DMS53 treated with DMSO at 0.1 percent for 48 hours (cell line): ENCODE results near the gene GLYATL1B.
"Not testable (repeated sequence)": the region's sequence is repeated elsewhere in the genome, so short reads cannot be mapped to it uniquely, and the experiment has no call there.

Experiments
- DNase-seq: peaks from one replicate; lab custom pipeline; 2025; ENCODE audit not compliant: unreplicated experiment; lab: John Stamatoyannopoulos, UW

GLYATL1B gene

GRCh38 chr11:59086007-59086406, at the start of gene GLYATL1B:
GLYATL1B (plus strand) TSS chr11:59086307; CDS start chr11:59086307, 0 bp downstream.
- not testable (repeated sequence) for DNase-seq

- DNase-seq: not testable (repeated sequence)
Measured at GRCh38 chr11:59036542-59036941, 49.6 kb upstream of the GLYATL1B start.

GRCh38 chr11:59037434-59037833, 48.7 kb upstream of the GLYATL1B start:
- DNase-seq: not testable (repeated sequence)

- peak; percentile 19 for DNase-seq
Measured at GRCh38 chr11:59040607-59041006, 45.5 kb upstream of the GLYATL1B start.

- DNase-seq: not testable (repeated sequence)
Measured at GRCh38 chr11:59051383-59051782, 34.7 kb upstream of the GLYATL1B start.

- not testable (repeated sequence) for DNase-seq
Measured at GRCh38 chr11:59052355-59052754, 33.8 kb upstream of the GLYATL1B start.

- DNase-seq: no peak
Measured at GRCh38 chr11:59053387-59053786, 32.7 kb upstream of the GLYATL1B start.

- peak; percentile 66 for DNase-seq
Measured at GRCh38 chr11:59058120-59059033, 27.7 kb upstream of the GLYATL1B start.

- not testable (repeated sequence) for DNase-seq
Measured at GRCh38 chr11:59060096-59060495, 26.0 kb upstream of the GLYATL1B start.

GRCh38 chr11:59062602-59063529, 23.2 kb upstream of the GLYATL1B start:
- DNase-seq: peak; percentile 34

GRCh38 chr11:59063996-59064727, 21.9 kb upstream of the GLYATL1B start:
- DNase-seq: not testable (repeated sequence)

- no peak for DNase-seq
Measured at GRCh38 chr11:59069087-59069486, 17.0 kb upstream of the GLYATL1B start.

- DNase-seq: no peak
Measured at GRCh38 chr11:59076876-59077571, 9.1 kb upstream of the GLYATL1B start.

- DNase-seq: no peak
Measured at GRCh38 chr11:59078435-59078834, 7.7 kb upstream of the GLYATL1B start.

GRCh38 chr11:59079086-59079485, 7.0 kb upstream of the GLYATL1B start:
- DNase-seq: no peak

GRCh38 chr11:59080421-59080820, 5.7 kb upstream of the GLYATL1B start:
- DNase-seq: not testable (repeated sequence)

GRCh38 chr11:59081430-59082020, 4.6 kb upstream of the GLYATL1B start:
- DNase-seq: not testable (repeated sequence)

GRCh38 chr11:59088162-59088561, 2.1 kb downstream of the GLYATL1B start:
- no peak for DNase-seq

- DNase-seq: not testable (repeated sequence)
Measured at GRCh38 chr11:59093576-59093975, 7.5 kb downstream of the GLYATL1B start.

GRCh38 chr11:59095225-59095624, 9.1 kb downstream of the GLYATL1B start:
- DNase-seq: not testable (repeated sequence)
